K562 (cell line): ENCODE data around the gene IGLON5.
A peak's percentile ranks its signal among the peaks of the same experiment; 100 is the strongest.

Source experiments
- FOXP4 ChIP-seq: sonication (generic); formaldehyde crosslinking; IDR thresholded peaks from 2 replicates; pipeline ENCODE4 v1.8.0; 2022; ENCODE audit warnings: mild to moderate bottlenecking, missing genetic modification reagents, borderline replicate concordance
- GABPA ChIP-seq: fragments of 200-800 bp; sonication (Bioruptor generic); conservative IDR thresholded peaks from 2 replicates; pipeline ENCODE4 v1.6.1; 2016; ENCODE audit warnings: low read depth, missing genetic modification characterization, missing compliant biosample characterization
- NR2C2 ChIP-seq, 2 experiments: fragments of 200-800 bp in 1 of 2; sonication (Bioruptor generic) in 1 of 2; sonication (generic) in 1 of 2; formaldehyde crosslinking in 1 of 2; IDR thresholded peaks; 2 replicates each; pipeline versions ENCODE4 v1.6.1 to v1.8.0; 2016 to 2022; ENCODE audit warnings: mild to moderate bottlenecking in 1 of 2, missing compliant biosample characterization in 1 of 2, missing genetic modification characterization in 1 of 2, missing genetic modification reagents in 1 of 2
- POLR2A ChIP-seq: fragments of 450-650 bp; conservative IDR thresholded peaks from 2 replicates; pipeline ENCODE4 v1.6.1; 2016
- RCOR1 ChIP-seq, 2 experiments: IDR thresholded peaks; 2 replicates each; pipeline ENCODE4 v1.6.1; 2012; ENCODE audit warnings: low read depth in 2 of 2, low read length in 2 of 2, borderline replicate concordance in 1 of 2, improper control_type of control experiment in 1 of 2
- TF ChIP-seq, protein P1 (sequence below), 3 experiments: IDR thresholded peaks in 2 of 3; conservative IDR thresholded peaks in 1 of 3; 2 replicates each; pipeline ENCODE4 v1.5.1; 2011 to 2012; ENCODE audit warnings: low read length in 3 of 3, mild to moderate bottlenecking in 3 of 3, control low read depth in 2 of 3, improper control_type of control experiment in 1 of 3, inconsistent platforms in 1 of 3, low read depth in 1 of 3, mixed read lengths in 1 of 3, moderate library complexity in 1 of 3; ENCODE audit not compliant: insufficient read depth in 2 of 3

DNA sequence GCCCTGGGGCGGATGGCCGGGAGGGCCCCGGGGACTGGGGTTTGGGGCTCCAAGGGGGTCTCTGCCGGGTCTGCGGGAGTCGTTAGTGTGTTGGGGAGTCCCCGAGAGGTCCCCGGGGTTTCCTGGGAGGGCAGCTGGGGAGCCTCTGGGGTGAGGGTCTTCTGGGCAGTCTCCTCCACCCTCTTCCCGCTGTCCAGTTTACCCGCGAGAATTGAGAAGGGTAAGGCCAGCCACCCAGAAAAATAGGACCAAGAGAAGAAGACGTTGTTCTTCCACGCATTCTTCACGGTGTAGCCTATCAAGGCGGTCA is 55.8 kb downstream of the IGLON5 start:
- TF ChIP-seq POLR2A (peak; percentile 63; the same call in 1 of the 2 replicates), RCOR1 (IDR thresholded peaks at IDR 0.05; ENCODE audit: borderline replicate concordance in 1 of 2, low read depth in 2 of 2, low read length in 2 of 2) (no peak), GABPA (tag) (no peak), NR2C2 (CRISPR knock-in tag; IDR thresholded peaks at IDR 0.05) (no peak), NR2C2 (tag; IDR thresholded peaks at IDR 0.05) (no peak), FOXP4 (CRISPR knock-in tag) (no peak)
- TF ChIP-seq, protein P1, sequence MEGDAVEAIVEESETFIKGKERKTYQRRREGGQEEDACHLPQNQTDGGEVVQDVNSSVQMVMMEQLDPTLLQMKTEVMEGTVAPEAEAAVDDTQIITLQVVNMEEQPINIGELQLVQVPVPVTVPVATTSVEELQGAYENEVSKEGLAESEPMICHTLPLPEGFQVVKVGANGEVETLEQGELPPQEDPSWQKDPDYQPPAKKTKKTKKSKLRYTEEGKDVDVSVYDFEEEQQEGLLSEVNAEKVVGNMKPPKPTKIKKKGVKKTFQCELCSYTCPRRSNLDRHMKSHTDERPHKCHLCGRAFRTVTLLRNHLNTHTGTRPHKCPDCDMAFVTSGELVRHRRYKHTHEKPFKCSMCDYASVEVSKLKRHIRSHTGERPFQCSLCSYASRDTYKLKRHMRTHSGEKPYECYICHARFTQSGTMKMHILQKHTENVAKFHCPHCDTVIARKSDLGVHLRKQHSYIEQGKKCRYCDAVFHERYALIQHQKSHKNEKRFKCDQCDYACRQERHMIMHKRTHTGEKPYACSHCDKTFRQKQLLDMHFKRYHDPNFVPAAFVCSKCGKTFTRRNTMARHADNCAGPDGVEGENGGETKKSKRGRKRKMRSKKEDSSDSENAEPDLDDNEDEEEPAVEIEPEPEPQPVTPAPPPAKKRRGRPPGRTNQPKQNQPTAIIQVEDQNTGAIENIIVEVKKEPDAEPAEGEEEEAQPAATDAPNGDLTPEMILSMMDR (IDR thresholded peaks at IDR 0.05 in 2 of 3, conservative IDR thresholded peaks at IDR 0.05 in 1 of 3; ENCODE audit: insufficient read depth in 2 of 3, low read depth in 1 of 3, low read length in 3 of 3) = no peak
